ENCODE data around the gene TCF7L2. TPM values are rescaled to one million over a fixed set of nuclear protein-coding genes. Genes with fewer than 3 reads are reported as not detected.

TCF7L2 gene
- total RNA-seq, 4 donors from 2014 or later, result 25.1 to 38.9 (median 26.9) TPM

- no peak for DNase-seq (ENCODE audit: low spot score in 2 of 2)
- 45 to 46% methylated on average over 7 of the region's 7 CpGs for WGBS, 2 donors
- no peaks in the 10 kb centered on the region for H3K9me3 ChIP-seq
- H3K4me3 ChIP-seq, result no peak overlapping the region
- TF ChIP-seq EP300 (IDR thresholded peaks at IDR 0.05), result peak in 1 of 2 donors; percentile 11
- no peak for TF ChIP-seq POLR2A (IDR thresholded peaks at IDR 0.05)
- TF ChIP-seq CTCF (IDR thresholded peaks at IDR 0.05), result no peak
- peaks cover 0 to 69% (median 23%) of the 10 kb centered on the region in 4 donors for H3K4me1 ChIP-seq
- H3K27ac ChIP-seq, result peak overlapping the region in 1 of 4 donors; percentile 11
- H3K36me3 ChIP-seq, result no peaks in the 10 kb centered on the region
- no peaks in the 10 kb centered on the region for H3K27me3 ChIP-seq
Measured at GRCh38 chr10:113020838-113021237, 70.8 kb downstream of the TCF7L2 start.

- Histone ChIP-seq H3K27me3 (no peaks in the 10 kb centered on the region), H3K4me1 (peaks cover 0 to 65% (median 25%) of the 10 kb centered on the region in 4 donors), H3K36me3 (no peaks in the 10 kb centered on the region), H3K4me3 (no peak overlapping the region), H3K27ac (peak overlapping the region in 2 of 4 donors; percentile 11 to 53), H3K9me3 (no peaks in the 10 kb centered on the region)
- no peak for TF ChIP-seq EP300 (IDR thresholded peaks at IDR 0.05)
- no peak for TF ChIP-seq CTCF (IDR thresholded peaks at IDR 0.05)
- TF ChIP-seq POLR2A (IDR thresholded peaks at IDR 0.05), result no peak
- 48 to 52% methylated on average over 9 of the region's 9 CpGs for WGBS, 2 donors
- DNase-seq (ENCODE audit: low spot score in 2 of 2), result no peak
Measured at GRCh38 chr10:113021268-113022040, 71.4 kb downstream of the TCF7L2 start.

GRCh38 chr10:113022265-113022664, 72.2 kb downstream of the TCF7L2 start:
- TF ChIP-seq EP300 (IDR thresholded peaks at IDR 0.05) (no peak), POLR2A (IDR thresholded peaks at IDR 0.05) (no peak), CTCF (IDR thresholded peaks at IDR 0.05) (no peak)
- no peak for DNase-seq (ENCODE audit: low spot score in 2 of 2)
- Histone ChIP-seq H3K9me3 (no peaks in the 10 kb centered on the region), H3K36me3 (no peaks in the 10 kb centered on the region), H3K27me3 (no peaks in the 10 kb centered on the region), H3K4me3 (no peak overlapping the region), H3K4me1 (peaks cover 0 to 65% (median 29%) of the 10 kb centered on the region in 4 donors), H3K27ac (peak overlapping the region in 2 of 4 donors; percentile 11 to 53)
- 70 to 80% methylated on average over 7 of the region's 7 CpGs for WGBS, 2 donors

- WGBS, 2 donors, result 89 to 95% methylated on average over 6 of the region's 6 CpGs
- no peak for DNase-seq (ENCODE audit: low spot score in 2 of 2)
- H3K4me3 ChIP-seq, result no peak overlapping the region
- no peaks in the 10 kb centered on the region for H3K9me3 ChIP-seq
- H3K4me1 ChIP-seq, result peaks cover 0 to 66% (median 36%) of the 10 kb centered on the region in 4 donors
- no peaks in the 10 kb centered on the region for H3K36me3 ChIP-seq
- H3K27ac ChIP-seq, result no peak overlapping the region
- H3K27me3 ChIP-seq, result no peaks in the 10 kb centered on the region
- TF ChIP-seq CTCF (IDR thresholded peaks at IDR 0.05) (no peak), EP300 (IDR thresholded peaks at IDR 0.05) (no peak)
Measured at GRCh38 chr10:113023017-113023416, 73.0 kb downstream of the TCF7L2 start.

- DNase-seq (ENCODE audit: low spot score in 2 of 2), result no peak
- Histone ChIP-seq H3K4me3 (no peak overlapping the region), H3K27me3 (no peaks in the 10 kb centered on the region), H3K9me3 (no peaks in the 10 kb centered on the region), H3K27ac (no peak overlapping the region), H3K4me1 (peaks cover 3 to 64% (median 48%) of the 10 kb centered on the region in 4 donors), H3K36me3 (no peaks in the 10 kb centered on the region)
- WGBS, 2 donors, result 89 to 97% methylated on average over 4 to 6 of the region's 6 CpGs
- no peak for TF ChIP-seq CTCF (IDR thresholded peaks at IDR 0.05)
- no peak for TF ChIP-seq POLR2A (IDR thresholded peaks at IDR 0.05)
- TF ChIP-seq EP300 (IDR thresholded peaks at IDR 0.05), result no peak
Measured at GRCh38 chr10:113024930-113025329, 74.9 kb downstream of the TCF7L2 start.

Data from tibial nerve (tissue), 4 donors.